NCI-H1694 treated with DMSO at 0.1 percent for 48 hours (cell line): ENCODE measurements around the gene ZNF644.
A peak's percentile ranks its signal among the peaks of the same experiment; 100 is the strongest.
"Not testable (repeated sequence)": the region's sequence is repeated elsewhere in the genome, so short reads cannot be mapped to it uniquely, and the experiment has no call there.

Experiments
- DNase-seq: peaks from one replicate; lab custom pipeline; 2025; lab: John Stamatoyannopoulos, UW

Gene ZNF644

DNA sequence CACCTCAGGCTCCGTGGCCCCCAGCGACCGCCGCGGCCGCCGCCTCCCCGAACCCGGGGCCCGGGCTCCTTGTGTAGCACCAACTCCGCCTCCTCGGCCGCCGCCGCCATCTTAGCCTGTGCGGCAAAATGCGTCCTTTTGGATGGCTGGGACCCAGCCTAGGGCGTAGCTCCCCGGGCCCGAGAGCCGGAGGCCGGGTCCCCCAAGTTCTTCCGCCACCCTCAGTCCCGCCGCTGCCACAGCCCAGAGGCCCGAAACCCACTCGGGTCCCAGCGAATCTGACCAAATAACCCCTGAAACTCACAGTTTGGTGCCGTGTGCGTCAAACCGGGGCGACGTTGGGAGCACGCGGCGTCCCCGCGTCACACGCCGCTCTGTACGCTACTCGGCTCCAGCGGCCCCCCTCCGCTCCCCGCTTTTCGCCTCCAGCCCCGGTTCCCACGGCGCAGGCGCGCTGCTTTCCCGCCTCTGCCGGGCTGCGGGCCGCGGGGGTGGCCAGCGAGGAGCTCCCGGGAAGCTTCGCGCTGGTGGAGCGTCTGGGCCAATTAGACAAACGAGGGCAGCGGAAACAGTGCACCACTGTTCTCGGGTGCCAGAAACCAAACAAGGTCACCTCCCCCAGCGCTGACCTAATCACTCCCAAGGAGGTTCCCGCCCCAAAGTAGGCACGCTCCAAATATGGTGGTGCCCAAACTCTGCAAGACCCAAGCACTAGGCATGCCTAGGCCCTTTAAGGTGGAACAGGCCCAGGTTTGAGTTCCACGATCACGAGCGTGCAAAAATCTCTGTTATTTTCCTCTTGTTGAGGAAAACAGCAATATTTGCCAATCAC lies at the start of gene ZNF644:
ZNF644 (minus strand) TSS at position 350 of the 832 bp plus-strand sequence. CDS start 39,682 bp downstream, outside the sequence.
- DNase-seq: peak; percentile 85

- no peak for DNase-seq
These were observed 48.5 kb upstream of the ZNF644 start for GRCh38 chr1:91070298-91070697.

- DNase-seq: no peak
These were observed 44.7 kb upstream of the ZNF644 start for GRCh38 chr1:91066538-91066937.

- DNase-seq: no peak
These were observed 43.5 kb upstream of the ZNF644 start for GRCh38 chr1:91065337-91065736.

DNA sequence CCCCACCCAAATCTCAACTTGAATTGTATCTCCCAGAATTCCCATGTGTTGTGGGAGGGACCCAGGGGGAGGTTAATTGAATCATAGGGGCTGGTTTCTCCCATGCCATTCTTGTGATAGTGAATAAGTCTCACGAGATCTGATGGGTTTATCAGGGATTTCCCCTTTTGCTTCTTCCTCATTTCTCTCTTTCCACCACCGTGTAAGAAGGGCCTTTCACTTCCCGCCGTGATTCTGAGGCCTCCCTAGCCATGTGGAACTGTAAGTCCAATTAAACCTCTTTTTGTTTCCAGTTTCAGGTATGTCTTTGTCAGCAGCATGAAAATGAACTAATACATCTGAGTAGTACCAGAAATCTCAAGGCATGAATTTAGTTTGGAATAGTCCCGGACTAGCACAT lies 41.6 kb upstream of the ZNF644 start:
- DNase-seq: not testable (repeated sequence)

DNA sequence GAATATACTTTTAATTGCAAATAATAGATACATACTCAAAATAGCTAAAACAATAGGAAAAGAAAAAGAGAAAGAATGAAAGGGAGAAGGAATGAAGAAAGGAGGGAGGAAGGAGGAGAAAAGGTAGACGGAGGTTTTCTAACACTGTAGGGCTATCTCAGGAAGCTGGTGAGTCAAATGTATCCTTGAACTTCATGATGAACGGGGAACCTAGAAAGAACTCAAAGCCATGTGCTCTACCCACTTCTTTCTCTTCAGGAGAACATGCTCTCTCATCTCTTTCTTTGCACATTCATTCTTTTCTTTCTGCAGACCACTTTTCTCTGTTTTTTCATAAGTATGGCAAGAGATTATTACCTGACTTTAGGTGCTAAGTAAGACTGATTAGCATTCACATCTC lies 37.3 kb upstream of the ZNF644 start:
- DNase-seq: no peak

GRCh38 chr1:91057784-91058183 lies 35.9 kb upstream of the ZNF644 start:
- DNase-seq: no peak

DNA sequence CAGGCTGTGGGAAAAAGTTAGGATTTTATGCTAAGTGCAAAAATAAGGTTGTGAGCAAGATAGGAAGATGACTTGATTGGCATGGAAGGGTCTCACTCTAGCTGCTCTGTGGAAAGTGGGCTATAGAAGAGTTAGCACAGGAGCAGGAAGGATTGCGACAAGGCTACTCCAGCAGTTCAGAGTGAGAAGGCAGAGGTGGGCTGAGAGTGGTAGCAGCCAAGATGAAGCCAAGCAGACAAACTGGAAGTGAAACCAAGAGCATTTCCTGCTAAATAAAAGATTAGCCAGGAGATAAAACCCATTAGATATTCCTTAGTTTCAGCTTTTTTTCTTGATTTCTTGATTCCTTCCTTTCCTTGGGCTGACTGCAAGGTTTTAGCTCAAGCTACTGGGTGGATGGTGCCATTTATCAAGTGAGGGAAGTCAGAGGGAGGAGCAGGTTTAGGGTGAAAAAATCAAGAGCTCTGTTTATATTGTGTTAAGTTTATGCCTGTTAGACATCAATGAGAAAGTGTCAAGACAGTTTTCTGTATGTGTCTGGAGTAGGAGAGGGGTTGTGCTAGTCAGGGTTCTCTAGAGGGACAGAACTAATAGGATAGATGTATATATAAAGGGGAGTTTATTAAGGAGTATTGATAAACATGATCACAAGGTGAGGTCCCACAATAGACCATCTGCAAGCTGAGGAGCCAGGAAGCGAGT lies 33.1 kb upstream of the ZNF644 start:
- DNase-seq: no peak

DNA sequence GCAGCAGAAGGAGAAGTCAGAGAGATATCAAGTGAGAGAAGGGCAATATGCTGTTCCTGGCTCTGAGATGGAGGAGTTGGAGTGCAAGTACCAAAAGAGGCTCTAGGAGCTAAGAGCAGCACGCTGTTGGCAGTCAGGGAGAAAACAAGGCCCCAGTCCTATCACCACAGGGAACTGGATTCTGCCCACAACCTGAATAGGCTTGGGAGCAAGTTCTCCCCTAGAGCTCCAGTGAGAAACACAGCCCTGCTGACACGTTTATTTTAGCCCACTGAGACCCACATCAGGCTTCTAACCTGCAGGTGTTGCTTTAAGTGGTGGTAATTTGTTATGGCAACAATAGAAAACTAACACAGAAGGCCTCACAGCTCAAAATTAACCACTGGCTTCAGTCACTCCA lies 31.8 kb upstream of the ZNF644 start:
- no peak for DNase-seq

- DNase-seq: not testable (repeated sequence)
These were observed 27.7 kb upstream of the ZNF644 start for GRCh38 chr1:91049551-91049950.

DNA sequence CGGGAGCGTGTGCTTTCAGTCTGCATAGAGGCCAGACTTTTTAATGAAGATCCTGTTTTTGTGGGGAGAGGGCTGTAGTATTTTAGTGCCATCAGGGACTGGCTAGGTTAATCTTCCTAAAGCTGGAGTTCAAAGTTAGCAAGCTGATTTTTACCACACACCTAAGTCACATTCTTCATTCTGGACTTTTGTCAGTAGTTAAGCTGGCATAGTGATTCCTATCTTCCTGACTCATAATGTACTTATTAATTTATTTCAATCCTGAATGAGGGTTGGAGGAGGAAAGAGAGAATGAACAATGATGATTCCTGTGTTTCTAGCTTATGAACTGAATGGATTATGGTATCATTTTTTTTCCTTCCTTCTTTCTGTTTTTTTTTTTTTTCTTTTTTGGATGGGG lies 24.9 kb upstream of the ZNF644 start:
- no peak for DNase-seq

DNA sequence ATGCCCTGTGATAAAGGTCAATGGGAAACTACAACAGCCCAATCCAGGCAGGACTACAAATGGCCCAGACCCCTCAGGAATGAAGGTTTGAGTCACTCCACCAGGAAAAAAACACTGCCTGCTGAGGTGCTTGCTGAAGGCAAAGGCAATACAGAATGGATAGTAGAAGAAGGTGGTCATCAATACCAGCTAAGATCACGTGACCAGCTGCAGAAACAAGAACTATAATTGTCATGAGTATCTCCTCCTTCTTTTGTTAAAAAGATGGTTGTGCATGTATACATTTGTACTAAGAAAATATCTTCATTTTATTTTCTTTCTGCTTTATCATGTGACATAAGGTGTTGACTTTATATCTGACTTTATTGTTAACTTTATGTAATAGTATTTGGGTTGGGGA lies 23.4 kb upstream of the ZNF644 start:
- DNase-seq: no peak

- not testable (repeated sequence) for DNase-seq
These were observed 22.9 kb upstream of the ZNF644 start for GRCh38 chr1:91044776-91045175.

GRCh38 chr1:91042372-91042771 lies 20.5 kb upstream of the ZNF644 start:
- DNase-seq: not testable (repeated sequence)

- DNase-seq: no peak
These were observed 16.7 kb upstream of the ZNF644 start for GRCh38 chr1:91038582-91038981.

DNA sequence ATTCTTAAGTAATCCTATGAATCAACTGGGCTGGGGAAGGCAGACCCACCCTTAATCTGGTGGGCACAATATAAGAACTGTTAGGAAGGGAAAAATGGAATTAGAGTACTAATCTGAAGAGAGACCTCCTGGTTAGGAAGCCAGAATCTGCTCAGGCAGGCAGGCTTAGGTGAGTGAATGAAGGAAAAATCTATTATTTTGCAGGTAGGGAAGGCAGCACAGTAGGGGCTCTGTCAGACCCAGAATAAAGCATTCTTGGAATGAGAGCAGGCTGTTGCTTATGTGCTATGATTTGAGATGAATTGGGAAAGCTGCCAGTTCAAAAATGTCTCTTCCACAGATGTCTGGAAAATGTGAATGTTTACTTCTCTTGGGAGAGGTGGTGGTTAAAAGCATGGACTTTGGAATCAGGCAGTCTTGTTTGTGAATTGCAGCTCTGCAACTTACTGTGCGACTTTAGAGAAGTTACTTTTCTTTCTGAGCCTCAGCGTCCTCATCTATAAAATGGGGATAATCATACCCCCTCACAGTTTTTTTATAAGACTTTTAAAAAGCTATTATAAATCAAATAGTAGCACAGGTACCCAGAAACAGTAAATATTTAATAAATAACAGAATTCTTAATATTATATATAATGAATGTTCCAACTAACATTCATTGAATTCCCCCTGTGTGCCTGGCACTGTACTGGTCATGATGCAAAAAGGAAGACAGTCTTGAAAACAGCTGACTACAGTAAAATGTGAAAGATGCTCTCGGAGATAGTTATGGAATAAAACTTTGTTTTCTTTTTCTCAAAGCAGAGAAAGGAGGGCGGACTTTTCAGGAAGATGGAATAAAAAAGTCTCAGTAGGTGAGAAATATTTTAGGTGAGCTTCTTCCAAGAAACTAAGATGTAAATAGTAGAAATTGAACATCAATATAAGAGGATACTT lies 15.3 kb upstream of the ZNF644 start:
- DNase-seq: peak; percentile 18

DNA sequence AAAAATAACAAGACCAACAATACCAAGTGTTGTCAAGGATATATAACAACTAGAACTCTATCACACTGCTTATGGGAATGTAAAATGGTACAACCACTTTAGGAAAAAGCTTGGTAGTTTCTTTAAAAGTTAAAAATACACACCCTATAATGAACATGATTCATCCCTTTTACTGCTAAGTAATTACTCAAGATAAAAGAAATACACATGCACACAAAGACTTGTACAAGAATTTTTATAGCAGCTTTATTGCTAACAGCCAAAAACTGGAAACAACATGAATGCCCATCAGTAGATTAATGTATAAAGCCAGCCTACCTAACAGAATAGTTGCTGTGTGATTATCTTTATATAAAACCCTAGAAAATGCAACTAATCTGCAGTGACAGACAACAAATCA lies 10.5 kb upstream of the ZNF644 start:
- no peak for DNase-seq

- no peak for DNase-seq
These were observed 9.2 kb upstream of the ZNF644 start for GRCh38 chr1:91031081-91031480.

- no peak for DNase-seq
These were observed 4.9 kb upstream of the ZNF644 start for GRCh38 chr1:91026777-91027176.

DNA sequence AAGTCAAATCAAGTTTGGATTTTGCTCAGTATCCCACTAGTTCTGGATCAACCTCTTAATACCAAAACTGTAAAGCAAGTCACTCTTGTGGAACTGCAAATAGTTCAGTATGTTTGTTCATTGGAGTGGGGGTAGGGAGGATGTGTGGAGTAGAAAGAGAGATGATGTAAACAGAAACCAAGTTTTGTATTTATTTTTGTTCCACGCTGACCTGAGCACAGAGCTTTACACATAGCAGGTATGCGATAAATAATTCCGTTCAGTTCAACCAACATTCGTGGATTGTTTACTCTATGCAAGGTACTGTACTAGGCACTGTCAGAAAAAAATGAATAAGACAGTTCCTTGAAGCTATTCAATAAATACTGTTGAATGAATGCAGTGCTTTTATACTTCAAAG lies 4.5 kb upstream of the ZNF644 start:
- no peak for DNase-seq

GRCh38 chr1:91024481-91025119 lies 2.8 kb upstream of the ZNF644 start:
- no peak for DNase-seq

GRCh38 chr1:91022518-91022929 lies 689 bp upstream of the ZNF644 start:
- DNase-seq: no peak
